ENCODE measurements around the gene HOXA1.

HOXA1 gene

DNA sequence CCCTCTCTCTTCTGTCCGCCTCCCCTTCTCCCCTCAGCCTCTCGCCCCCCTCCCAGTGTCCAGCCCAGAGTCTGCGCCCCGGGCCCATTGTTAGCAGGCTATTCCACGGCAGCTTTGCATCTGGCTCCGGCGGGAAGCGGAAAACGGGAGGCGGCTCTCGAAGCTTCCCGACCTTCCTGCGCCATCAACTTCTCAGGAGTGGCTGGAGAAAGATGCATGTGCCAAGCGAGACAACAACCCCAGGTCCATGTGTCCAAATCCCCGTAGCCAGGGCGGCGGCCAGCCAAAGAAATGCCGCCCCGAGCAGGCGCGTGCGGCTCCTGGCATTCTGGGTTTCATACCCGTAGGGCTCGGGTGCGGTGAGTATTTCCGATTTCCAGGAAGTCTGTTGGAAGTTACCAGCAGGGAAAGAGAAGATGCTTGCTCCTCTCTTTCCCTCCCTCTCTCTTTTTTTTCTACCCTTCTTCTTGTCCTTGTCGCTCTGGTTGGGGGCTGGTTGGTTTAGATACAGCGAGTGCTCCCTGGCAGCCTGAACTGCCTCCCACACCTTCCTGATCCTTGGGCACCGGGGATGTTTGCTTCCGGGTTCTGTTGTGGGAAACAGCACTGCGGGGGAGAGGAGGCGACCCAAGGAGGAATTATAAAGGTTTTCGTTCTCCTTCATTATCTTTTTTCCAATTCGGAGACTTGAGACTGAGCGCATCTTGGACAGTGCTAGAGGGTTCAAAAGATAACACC, 7.9 kb upstream of the HOXA1 start:
- no peak for DNase-seq

DNA sequence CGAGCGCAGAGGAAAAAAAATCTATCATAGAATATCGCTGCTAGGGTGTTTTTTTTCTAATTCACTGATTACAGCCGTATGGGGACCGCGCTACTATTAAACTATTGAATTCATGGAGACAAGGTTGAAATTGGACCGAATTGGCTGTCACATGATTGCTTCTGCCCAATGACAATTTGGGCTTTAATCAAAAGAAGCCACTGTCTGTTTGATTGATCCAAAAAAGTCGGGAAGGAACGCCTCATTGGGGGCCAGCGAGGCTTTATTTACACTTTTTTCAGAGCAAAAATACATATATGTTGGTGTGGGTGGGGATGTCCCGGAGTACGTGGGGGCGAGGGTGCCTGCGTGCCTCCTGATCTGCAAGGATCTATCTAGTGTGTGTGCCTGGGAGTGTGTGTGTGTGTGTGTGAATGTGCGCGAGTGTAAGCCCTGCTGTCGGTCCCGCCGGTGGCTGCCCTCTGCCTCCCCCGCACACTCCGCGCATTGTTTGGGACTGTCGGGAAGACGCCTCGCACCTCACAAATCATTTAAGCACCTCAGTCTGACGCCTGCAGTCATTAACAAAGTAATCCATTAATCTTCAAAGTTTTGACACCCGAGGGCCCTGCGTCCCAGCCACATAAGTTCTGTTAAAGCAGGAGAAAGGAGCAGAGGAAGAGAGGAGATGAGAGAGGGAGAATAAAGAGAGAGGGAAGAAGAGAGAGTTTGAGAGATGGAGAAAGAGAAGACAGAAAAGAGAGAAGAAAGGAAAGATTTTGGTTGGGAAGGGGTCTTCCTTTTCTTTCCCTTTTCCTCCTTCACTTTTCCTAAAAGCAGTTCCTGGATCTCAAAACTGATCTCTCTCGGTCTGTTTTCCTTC, 7.0 kb upstream of the HOXA1 start, which contains the start of gene HOXA2:
Gene HOXA2 (minus strand): TSS at position 103 of the 862 bp plus-strand sequence. CDS start 183 bp downstream, outside the sequence.
- no peak for DNase-seq

DNA sequence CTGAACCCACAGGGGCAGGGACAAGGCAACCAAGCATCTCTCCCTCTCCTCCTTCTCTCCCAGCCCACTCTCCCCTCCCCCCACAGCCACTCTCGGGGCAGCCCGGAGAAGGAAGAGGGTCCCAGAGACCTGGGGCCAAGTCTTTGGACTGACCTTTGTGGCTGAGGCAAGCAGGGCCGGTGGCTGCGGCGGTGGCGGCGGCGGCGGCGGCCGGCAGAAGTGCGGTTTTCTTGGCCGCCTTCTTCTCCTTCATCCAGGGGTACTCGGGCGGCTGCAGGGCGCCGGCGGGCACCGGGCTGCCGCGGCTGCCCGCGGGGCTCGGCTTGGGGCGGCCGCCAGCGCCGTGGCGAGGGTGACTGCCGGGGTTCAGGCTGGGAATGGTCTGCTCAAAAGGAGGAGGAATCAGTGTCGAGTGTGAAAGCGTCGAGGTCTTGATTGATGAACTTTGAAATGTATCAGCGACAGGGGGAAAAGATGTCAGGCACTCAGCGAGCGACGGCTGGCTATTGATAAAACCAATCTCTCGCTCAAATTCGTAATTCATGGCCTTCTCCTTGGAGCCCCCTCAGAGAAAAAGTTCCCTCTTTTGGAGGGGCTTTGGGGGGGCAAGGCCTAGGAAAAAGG, 6.3 kb upstream of the HOXA1 start:
- DNase-seq = no peak

DNA sequence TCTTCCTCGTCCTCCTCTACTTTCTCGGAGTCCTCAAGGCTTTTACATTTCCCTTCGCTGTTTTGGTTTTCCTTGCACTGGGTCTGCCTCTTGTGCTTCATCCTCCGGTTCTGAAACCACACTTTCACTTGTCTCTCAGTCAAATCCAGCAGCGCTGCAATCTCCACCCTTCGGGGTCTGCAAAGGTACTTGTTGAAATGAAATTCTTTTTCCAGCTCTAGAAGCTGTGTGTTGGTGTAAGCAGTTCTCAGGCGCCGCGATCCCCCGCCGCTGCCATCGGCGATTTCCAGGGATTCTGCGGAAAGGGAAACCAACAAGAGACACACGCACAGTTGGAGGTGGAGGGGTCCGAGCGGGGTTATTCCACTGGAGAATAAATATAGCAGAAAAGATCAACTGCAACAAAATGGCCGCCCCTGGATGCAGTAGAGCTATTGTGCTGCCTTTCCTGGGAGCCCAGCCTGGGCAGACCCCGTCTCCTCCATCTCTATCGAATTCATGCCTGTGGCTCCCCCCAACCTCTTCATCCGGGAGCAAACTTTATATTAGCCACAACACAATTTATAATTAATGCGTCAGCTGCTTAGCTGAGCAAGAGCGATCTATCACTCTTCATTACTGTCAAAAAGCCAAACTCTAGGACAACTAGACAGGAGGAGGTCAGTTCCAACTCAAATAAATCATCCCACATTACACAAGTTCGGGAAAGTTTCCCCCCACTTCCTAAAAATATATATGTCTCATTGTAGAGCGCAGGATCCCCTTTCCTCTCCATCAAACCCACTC, 5.6 kb upstream of the HOXA1 start:
- no peak for DNase-seq

DNA sequence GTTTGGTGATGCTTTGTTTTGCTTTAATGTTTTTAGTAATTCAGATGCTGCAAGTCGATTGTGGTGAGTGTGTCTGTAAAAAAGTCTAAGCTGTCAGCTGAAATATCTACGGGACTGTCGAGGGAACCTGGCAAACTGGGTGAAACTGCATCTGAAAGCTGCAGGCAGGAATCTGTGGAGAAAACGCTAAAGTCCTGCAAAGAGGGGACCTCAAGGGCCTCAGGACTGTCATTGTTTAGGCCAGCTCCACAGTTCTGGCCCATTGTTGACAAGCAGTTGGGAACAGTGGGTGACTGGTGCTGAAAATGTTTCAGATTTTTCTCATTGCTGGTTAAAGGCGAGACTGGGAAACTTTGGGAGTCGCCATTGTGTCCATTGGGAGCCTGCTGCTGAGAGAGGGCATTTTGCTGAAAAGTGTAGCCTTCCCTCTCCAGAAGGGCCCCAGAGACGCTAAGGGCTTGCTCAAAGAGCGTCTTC, 4.9 kb upstream of the HOXA1 start:
- DNase-seq = no peak

DNA sequence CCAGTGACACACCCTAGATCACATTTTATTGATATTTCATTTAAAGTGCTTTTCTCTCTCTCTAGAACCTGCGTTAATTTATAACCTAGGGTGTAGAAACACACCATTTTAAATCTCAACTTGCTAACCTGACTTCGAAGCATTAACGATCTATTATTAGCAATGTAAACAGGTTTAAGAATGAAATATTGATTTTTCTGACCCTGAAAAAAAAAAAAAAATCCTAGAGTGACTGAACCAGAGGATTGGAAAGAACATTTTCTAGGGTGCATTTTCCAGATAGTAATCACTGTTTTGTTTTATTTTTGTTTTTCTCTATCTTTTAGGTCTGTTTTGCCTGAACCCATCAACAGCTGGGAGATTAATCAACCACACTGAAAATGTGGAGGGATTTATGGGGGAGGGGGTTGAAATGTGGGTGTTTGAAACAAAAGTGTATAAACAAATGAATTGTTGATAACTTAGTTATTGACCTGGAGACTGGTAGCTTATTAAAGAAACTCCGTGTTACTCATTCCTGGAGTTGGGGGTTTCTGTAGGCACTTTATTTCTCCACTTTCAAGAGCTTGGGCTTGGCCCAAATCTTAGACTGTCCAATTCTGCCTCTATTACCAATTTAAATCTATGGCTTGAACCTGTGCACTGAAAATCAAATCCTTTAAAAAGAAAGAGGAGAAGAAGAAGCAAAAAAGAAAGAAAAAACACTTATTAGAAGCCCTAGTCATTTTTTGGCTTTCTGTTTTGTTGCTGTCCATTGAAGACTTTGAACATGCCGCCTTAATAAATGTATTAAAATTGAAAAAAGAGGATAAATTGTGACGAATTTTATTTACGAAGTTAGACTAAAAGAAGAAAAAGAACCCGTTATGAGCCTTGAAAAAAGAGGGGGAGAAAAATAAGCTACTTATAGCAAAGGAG, 3.9 kb upstream of the HOXA1 start:
- DNase-seq = no peak

DNA sequence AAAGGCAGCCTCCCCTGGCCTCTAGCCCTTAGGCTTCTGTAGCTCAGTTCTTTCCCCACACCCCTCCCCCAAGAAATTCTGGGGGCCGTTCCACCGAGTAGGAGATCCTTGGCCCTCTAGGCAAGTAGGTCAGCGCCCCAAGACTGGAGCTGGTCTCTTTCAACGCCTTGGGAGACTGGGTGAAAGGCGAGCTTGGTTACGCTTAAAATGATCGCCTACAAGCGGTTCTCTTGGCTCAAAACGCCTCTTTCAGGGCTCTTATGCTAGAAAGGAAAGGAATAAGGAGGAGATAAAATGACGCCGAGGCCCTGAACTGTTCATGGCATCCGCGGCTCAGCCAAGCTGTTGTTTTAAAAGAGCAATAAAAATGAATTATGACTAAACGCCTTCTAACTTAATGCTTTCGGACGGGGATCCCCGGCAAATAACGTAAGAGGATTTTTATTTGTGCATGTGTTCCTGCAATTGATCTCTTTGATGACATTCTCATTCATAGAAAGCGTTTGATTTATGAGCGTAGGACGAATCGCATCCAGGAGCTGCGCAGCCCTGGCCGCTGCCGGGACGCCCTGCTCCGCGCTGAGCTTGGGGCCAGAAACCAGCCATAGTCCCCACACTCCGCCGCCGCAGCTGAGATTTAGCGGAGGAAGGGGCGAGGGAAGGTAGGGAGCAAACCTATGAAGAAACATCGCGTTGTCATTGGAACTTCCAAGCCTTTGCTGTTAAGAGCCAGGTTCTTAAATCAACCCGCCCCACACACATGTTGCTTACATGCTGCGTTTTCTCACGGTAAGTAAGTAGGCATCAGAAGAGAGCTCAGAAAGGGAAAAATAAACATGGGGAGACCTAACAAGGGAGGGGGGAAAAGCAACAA, 3.0 kb upstream of the HOXA1 start:
- no peak for DNase-seq

DNA sequence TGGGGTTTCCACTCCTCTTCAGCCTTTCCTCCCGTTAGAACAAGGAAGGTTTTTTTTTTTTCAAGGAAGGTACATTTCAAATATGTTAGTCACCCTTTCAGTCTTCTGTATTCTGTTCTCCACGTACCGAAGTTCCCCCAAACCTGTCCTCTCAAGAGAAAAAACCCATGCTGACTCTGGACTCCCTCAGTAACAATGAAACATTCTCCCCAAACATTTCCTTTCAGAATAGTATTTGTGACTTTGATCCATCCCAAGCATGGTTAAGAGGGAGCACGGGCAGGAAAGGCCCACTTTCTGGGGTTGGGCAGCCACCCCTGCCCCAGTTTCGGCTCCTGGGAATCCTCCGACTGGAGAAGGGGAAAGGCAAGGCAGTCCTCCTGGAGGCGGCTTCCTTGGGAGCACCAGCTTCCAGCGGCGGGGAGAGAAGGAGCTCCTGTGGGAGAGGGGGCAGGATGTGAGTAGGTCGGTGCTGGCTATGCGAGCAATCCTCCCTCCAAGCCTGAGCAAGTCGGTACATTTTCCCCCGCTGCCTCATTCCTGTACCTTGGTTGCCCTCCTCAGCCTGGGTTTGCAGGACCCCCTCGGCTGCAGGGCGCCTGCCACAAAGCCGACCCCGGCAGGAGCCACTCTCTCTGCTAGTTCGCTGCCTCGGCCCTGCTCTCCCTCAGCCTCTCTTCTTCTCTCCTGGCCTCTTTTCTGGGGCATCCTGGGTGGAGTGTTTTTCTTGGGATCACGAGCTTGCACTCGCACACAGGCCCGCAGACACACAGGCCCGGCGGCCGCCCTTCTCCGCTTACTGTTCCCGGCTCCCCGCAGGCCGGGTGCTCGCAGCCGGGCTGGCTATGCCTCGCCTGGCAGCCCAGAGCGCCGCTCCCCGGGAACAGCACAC, 2.1 kb upstream of the HOXA1 start:
- no peak for DNase-seq

DNA sequence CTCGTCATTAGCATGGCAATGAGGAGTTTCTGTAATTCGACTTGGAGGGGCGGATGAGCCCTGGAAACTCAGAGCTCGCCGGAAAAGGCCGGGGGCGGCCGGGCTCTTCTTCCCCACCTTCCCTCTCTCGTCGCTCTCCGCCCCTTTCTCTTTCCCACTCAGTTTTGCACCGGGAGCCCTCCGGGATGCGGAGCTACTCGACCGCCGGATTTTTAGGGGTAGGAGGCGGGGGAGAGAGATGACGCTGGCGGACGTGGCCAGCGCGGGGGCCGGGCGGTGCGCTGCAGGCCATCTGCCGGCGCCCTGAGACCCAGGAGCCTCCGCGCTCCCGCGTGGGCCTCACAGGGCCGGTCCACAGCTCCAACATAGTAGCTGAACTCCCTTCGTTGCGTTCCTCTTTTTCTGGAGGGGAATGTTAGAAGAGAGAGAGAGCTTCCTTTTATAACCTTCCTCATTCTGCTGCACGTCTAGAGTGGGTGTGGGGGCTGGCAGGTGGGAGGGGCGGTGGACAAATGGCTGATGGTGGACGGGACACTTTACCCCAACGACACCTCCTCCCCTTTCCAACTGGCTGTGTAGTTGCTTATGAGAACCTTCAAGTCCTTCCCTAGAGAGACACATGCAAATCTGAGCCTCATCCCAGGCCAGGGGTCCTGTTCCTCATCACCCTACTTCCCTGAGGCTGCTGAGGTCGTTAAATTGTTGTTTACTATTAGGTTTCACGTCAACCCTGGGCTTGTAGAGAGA, 1.1 kb upstream of the HOXA1 start:
- DNase-seq = peak; percentile 8

DNA sequence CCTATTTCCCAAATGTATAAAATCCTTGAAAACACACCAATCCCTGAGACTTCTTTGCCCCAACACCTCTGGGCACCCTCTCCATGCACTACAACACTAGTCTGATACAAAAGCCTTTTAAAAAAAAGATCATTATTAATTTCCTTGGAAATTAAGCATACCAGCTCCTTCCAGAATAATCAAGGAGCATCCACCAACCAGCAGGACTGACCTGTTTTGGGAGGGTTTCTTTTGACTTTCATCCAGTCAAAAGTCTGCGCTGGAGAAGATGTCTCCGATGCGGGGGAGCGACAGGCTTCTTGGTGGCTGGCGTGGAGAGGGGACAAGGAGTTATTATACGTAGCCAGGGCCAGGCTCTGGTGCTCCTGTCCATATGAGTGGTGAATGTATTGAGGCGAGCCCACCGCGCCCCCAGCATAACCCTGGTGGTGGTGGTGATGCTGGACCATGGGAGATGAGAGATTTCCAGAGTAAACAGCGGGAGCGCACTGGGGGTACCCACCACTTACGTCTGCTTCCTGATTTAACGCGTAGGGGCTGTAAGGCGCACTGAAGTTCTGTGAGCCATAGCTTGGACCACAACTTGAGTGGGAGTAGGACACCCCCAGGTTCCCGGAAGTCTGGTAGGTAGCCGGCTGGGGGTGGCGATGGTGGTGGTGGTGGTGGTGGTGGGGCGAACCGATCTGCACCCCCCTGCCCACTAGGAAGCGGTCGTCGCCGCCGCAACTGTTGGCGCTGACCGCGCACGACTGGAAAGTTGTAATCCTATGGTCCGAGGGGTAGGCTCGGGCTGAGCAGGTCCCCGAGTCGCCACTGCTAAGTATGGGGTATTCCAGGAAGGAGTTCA, 527 bp downstream of the HOXA1 start:
- no peak for DNase-seq

DNA sequence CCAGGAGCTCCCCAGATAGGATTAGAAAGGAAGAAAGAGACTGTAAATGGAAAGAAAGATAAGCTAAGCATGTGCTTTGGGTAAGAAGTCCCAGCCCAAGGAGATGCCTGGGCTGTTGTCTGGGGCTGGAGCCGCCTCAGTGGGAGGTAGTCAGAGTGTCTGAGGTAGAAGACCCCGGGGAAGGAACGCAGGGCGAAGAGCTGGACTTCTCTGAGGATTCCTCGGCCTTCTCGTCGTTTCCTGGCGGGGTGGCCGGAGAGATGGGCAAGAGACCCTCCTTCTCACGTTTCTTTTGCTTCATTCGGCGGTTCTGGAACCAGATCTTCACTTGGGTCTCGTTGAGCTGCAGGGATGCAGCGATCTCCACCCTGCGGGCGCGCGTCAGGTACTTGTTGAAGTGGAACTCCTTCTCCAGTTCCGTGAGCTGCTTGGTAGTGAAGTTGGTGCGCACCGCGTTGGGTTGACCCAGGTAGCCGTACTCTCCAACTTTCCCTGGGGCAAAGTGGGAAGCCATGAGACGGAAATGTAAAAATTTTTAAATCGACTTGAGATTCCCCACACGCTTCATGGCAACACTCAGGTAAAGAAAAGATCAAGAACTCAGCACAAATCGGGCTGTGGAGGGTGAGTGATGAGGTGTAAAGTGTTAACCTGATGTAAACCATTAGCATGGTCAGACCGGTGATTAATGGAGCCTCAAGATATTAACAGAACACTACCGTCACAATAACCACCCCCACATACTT, 1.3 kb downstream of the HOXA1 start:
- DNase-seq = no peak

DNA sequence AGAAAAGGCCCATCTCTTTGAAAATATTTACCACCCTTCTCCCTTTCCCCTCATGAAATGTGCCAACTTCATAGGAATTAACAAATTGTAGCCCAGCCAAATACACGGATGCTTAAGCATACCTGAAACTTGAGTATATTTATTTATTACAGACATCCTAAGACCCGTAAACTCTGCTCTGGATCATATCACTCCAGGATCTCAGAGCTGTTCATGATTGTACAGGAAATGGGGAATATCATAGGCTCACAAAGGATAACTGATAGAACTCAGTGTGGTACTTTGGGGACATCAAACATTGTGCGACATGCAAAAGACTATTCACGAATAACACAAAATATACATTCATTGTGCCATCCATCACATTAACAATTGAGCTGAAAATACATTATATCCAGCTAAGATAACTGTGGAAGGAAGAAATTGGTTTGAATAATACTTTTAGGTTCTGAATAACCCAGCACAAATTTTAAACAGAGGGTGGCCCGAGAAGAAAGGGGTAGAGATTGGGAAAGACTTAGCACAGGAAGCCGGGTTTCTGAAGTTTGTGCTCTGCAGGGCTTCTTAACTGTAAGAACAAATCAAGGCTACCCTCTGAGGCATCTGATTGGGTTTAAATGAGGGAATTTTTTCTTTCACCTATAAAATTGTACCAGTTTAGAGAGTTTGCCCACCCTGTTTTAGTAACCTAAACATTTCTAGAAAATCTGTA, 2.5 kb downstream of the HOXA1 start:
- DNase-seq = no peak

DNA sequence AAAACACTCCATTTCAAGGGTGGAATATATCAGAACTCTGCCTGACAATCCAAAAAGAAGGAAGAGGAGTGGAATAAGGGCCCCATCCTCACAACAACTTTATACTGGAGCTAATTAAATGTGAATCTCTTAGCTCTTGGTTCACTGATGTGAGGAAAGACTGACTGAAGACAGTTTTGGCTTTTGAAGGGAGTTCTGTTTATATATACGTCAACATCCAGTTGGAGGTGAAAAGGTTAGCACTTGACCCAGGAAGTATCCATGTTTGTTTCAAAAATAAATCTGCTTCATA, 3.0 kb downstream of the HOXA1 start:
- no peak for DNase-seq

DNA sequence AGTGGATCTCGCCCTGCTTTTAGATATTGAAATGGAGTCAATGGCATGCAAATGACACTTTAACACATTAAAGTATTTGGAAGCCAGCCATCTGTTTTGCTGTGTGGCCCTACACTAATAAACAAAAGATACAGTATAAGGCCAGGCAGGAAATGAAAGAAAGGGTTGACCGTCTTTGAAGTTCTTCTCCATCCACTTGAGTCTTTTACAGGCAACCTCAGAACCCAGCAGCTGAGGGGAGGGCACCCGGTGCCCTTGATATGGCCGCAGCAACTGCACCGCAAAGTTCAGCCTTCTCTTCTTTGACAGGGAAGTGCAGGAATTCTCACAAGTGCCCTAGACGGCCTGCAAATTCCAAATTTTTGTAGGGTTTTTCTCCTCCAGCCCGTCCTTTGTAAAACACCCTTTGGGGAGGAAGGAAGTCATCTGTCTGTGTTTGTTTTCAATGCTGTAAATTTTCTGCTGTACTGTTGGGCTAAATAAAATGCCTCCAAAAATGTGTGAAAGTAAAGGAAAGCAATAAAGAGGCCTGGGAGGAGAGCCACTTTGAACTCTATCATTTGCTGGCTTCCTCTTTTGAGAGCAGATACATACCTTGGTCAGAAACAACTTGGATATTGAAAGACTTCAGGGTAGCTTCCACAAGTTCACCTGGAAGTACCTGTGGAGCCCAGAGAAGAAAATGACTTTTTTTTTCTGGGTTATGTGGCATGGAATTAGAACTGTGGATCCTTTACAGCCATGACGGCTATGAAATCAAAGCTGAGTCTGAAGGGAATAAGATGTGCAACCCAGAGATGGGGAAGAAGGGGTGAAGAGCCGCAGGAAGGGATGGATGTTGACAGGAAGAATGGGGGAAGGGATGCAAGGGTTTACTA, 3.6 kb downstream of the HOXA1 start:
- no peak for DNase-seq

DNA sequence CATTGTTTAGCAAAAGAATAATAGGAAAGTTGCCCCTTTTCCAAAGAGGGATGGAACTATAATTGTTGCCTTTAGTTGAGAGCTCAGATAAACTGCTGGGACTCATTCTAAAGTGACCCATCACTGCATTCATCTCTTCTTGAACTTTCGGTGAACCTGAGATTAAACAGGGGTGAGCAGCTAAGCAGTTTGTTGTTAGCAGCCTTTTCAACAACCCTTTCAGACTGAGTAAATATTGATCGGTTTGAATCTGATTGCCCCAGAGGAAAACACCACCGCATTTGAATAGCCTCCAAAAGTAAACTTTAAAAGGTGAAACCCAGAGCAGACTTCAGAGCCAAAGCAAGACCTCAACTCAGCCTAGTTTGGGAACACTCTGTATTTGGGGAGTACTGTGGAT, 4.7 kb downstream of the HOXA1 start:
- DNase-seq = peak; percentile 3
